HG03139 (cell line): ENCODE results near the gene TRIM36.
A peak's percentile ranks its signal among the peaks of the same experiment; 100 is the strongest.

ENCODE experiments used
- ATAC-seq: cut with Tn5 transposase; IDR thresholded peaks from one replicate; pipeline ENCODE4 v1.9.1; 2021; ENCODE audit not compliant: unreplicated experiment

The TRIM36 gene

DNA sequence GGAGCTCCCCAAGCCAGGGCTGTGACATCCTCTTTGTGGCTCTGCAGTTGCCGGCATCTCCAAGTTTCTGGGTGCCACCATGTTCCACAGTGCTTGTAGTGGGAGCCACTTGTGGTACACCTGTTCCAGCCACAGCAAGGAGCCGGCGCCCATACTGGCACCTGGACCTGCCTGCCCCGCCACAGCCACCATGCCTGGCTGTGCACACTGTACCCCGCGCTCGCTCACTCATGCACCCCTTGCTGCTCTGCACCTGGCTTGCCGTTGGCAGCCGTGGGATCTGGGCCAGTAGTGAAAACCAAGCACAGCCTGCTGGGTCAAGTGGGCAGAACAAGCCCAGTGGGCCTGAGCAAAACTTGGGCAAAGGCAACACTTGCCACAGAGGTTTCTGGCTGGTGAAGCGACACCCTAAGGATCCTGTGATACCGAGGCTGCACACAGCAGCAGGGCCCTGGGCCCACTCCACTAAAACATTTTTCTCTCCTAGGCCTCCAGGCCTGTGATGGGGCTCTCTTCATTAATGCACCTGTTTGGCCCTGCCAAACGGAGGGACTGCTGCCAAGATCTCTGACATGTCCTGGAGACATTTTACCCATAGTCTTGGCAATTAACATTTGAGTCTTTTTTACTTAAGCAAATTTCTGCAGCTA lies 2.8 kb downstream of the TRIM36 start:
- ATAC-seq = no peak

DNA sequence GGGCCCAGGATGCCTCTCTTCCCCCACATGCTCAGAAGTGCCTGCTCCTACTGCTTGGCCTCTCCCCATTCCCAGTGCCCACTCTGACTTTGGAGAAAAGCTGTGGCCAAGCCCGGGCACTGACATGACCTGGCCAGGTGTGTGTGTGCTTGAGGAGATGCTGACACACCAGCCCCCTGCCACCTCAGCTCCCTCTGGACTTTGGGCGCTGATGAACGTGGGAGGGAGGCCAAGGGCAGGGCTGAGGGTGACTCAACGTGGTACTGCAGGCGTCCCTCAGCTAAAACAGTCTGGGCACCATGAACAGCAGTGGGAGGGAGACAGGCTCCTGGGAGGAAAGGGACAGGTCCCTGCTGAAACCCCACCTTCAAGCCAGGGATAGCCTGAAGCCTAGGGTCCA lies 3.9 kb downstream of the TRIM36 start:
- ATAC-seq = no peak

DNA sequence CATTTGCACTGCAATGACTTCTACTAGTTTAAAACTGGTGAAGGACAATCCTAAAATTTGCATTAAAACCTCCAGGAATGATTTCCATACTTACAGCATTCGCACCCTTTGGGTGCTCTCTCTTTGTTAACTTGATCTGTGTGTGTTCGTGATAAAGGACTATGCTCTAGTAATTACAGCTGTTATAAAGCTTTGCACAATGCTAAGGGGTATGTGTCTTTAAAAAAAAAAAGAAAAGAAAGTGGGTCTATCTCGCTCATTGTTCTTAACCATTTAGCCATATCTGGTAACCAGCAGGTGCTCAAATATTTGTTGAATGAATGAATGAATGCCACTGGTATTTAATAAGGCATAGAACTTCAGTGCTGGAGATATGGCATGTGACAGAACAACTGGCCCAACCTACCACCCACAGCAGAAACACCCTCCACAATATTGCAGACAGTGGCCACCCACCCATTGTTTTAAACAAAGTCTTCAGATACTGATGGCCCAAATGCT lies 8.7 kb downstream of the TRIM36 start:
- no peak for ATAC-seq

DNA sequence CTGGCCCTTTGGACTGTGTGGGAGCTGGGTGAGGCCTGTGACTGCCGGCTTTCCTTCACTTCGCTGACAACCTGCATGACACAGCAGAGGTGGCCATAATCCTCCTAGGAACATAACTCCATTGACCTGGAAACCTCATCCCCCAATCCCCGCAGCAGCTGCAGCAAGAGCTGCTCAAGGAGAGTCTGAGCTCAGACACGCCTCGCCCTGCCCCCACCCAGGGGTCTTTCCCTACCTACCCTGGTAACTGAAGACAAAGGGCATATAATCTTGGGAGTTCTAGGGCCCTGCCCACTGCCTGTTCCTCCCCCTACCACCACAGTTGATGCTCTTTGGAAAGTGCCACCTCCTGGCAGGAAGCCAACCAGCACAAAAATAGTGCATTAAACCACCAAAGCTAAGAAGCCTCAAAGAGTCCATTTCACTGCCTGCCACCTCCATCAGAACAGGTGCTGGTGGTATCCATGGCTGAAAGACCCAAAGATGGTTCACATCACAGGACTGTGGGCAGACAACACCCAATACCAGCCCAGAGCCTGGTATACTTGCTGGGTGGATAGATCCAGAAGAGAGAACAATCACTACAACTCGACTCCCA lies 18.4 kb downstream of the TRIM36 start:
- no peak for ATAC-seq

DNA sequence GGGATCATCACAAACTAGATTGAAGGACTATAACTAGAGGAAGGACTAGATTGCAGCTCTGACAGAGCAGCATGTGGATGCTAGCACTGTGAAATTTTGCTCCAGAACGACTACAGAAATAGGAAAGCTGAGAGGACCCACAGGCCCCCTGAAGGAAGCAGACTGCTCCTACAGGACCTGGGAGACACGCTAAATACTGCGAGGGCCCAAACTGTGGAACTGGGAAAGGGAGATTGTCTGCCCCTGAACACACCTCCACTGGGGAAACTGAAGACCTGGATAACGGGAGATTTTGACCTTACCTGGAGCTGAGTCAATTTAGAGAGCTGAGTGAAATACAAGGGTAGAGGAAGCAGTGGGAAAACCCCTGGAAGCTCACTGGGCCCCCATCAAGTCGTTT lies 19.2 kb downstream of the TRIM36 start:
- no peak for ATAC-seq

DNA sequence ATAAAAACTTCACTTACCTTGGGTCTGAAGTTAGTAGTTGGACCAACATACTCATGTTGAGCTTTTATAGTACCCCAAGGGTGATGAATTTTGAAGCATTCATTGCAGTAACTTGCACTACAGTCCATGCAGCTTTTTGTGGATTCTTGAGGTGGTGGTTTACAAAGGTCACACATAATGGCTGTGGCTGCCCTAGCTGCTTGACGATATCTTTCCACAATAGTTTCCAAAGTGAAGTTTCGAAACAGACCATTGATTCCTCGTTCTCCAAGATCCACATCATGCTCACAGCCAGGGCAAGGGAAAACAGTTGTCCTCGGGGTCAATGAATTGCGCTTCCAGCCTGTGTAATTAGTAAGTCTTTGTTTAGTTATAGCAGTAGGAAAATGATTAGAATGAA lies 22.7 kb downstream of the TRIM36 start:
- ATAC-seq = no peak

DNA sequence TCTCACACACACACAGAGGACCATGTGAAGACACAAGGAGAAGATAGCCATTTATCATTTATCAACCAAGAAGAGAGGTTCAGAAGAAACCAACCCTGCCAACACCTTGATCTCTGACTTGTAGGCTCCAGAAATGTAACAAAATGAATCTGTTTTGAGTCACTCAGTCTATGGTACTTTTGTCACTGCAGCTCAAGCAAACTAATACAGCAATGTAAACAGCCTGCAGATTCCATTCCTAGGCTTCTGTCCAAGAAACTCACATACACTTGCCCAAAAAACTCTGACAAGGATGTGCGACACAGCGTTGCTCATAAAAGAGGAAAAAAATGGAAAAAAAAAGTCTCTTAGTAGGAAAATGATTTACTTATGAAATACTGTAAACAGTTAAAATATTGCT lies 33.4 kb downstream of the TRIM36 start:
- ATAC-seq = no peak

DNA sequence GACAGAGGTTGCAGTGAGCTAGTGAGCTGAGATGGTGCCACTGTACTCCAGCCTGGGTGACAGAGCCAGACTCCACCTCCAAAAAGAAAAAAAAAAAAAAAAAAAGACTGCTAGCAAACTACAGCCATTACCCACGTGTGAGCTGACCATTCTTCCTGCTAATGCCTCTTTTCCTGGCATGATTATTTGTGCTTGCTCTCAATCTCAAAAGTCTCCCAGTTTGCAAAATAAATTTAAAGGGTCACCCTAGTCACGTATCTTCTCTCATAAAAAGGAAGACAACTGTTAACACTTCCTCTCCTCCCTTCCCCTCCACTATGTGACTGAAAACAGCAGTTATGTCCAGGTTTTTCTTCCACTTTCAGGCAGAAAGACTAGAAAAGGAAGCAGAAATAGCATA lies 37.2 kb downstream of the TRIM36 start:
- ATAC-seq = no peak

DNA sequence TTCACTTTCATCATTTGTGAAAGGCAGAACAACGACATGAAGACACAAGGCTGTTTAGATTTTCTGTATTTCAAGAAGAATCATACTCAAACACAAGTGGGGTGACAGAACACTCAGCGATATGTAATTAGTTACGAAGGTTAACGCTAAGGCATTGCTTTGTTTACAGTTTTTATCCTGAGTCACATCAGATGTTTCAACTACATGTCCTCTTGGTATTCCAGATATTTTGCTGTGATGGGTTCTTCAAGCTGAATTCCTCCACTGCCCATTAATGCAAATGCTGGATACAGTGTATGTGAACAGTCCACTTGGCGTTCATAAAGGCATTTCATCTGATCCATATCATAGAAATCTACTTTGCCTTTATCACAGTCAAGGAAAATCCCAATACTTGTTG lies 43.4 kb downstream of the TRIM36 start:
- no peak for ATAC-seq

DNA sequence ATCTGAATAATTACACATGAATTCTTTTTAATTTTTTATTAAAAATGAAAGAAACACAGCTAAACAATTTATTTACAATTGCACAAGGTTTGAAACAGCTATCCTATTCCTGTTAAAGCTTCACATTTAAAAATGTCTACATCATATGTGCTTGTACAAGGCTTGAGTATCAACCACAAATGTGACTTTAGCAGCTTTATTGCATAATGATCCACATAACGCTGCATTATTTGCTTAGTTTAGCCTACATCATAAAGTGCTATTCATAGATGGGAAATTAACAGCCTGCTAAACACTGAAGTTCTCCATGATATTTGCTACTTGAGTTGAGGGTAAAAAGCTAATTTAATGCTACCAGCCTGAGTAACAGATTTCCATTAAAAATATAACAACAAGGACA lies 45.0 kb downstream of the TRIM36 start:
- ATAC-seq = no peak

DNA sequence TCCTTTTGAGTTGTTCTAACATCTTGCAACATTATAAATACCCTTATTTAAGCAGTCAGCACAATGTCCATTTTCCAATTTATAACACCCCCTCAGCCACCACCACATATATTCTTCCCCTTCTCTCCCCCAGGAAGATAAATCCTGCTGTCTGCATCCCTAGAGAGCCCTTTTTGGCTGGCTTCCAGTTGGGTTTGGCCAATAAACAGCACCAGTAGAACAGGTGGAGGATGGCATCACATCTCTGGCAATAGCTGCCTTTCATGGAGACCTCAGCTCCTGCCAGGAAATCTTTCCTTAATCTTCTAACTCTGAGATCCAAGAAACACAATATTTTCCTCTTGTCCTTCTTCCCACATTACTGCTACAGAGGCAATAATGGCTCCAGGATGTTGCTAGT lies 53.7 kb downstream of the TRIM36 start:
- ATAC-seq = no peak

DNA sequence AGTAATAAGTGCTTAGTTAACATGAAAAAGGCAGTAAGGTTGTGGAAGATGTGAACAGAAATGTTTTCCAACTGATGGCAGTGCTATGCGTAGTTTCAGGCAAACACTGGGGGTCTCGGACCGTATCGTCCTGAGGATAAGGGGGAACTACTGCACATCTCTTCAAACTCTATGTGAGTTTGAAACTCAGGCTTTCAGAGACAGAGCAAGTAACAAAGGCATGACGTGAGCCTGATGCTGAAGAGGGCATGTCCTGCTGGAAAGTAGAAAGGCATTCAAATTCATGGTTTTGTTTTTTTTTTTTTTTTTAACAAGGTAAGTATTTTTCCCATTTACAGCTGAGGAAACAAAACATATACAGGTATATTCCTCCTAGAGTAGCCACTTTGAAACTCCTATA lies 59.9 kb downstream of the TRIM36 start:
- no peak for ATAC-seq

DNA sequence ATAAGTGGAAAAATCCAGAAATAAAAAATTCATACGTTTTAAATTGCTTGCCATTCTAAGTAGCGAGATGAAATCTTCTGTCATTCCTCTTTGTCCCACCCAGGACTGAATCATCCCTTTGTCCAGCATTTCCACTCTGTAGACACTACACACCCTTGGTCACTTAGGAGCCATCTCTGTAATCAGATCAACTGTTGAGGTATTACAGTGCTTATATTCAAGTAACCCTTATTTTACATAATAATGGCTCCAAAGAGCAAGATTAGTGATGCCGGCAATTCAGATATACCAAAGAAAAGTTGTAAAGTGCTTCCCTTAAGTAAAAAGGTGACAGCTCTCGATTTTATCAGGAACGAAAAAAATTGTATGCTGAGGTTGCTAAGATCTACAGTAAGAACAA lies 60.4 kb downstream of the TRIM36 start:
- ATAC-seq = no peak

DNA sequence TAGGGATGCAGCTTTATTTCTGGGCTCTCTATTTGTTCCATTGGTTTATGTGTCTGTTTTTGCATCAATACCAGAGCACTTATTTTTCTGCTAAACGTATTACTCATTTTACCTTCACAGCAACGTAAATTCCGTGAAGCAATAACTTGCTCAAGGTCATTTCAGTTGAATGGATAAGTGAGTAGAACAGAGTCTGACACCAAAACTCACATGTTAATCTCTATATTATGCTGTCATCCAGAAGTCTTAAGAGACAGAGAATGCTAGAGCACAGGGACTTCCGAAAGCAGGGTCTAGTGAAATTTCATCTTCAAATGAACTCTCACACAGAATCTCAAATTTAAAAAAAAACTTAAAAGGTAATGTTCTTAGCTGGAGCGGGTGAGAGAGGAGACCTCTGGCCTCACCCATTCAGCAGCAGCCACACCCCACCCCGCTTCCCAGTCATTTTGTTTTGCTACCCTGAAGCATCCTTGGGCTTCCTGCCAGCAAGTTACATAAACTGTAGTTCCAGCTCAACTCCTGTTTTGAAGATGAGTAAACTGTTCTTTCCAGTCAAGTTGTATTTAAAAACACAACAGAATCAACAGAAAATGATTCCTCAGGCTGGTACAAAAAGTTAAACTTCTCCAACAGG lies 69.3 kb downstream of the TRIM36 start:
- no peak for ATAC-seq

DNA sequence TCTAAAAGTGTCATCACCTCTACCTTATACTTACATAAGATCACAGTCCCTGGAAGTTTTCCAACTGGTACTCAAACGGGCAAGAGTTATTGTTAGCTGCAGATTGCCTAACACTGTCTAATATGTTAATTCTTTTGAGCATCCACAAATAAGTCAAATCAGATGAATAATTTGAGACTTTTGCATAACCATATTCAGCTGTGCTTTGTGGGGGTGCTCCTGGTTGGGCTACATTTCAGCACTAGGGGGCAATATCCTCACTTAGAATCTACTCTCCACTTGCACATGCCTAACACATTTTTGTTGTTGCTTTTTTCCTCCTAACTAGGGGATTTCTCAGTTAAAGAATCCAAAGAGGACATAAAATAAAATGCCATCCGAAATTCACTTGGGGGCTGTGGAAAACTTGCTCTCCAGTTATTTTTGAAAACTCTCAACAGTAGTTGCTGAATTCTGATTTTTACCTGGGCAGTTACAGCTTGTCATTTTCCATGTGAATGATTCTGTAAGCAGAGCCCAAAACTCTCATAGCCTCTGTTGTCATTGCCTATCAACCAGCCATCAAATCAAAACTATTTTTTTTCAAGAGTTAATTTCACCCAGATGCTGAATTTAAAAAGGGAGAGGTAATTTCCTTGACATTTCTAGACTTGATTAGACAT lies 71.5 kb downstream of the TRIM36 start:
- ATAC-seq = peak; percentile 86

DNA sequence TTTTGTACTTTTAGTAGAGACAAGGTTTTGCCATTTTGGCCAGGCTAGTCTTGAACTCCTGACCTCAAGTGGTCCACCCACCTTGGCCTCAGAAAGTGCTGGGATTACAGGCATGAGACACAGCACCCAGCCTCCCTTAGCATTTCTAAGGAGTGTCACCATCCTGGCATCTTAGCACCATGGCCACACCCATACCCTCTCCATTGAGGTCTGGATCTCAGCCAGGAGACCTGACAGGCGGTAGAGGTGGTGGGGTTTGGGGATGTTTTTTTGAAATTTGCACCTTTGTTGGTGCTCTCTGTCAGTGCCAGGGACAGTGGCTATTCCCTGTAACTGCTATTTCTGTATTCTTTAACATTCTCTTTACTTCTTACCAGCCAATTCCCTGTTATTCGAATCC lies 72.5 kb downstream of the TRIM36 start:
- no peak for ATAC-seq

DNA sequence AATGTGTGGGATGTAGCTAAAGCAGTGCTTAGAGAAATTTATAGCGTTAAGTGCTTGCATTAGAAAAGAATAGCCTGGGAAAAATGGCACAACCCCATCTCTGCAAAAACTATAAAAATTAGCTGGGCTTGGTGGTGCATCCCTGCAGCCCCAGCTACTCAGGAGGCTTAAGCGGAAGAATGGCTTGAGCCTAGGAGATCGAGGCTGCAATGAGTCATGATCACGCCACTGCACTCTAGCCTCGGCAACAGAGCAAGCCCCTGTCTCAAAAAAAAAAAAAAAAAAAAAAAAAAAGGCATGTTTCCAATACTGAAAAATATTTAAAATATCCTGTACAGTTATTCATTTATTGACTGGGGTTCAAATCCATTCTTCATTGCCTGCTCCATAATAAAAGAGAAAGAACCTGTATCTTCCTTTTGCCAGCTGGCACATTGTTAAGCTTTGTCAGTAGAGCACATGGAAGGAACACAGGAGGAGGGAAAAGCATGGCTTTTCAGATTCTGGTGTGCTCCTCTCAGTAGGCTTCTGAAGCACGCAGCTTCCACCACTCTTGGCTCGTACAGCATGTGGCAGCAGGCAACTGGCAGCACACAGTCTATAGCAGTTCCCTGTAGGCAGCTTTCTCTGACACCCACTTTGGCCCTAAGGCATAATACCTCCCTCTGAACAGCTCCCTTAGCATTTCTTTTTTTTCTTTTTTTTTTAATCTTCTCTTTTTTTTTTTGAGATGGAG lies 73.5 kb downstream of the TRIM36 start:
- no peak for ATAC-seq

DNA sequence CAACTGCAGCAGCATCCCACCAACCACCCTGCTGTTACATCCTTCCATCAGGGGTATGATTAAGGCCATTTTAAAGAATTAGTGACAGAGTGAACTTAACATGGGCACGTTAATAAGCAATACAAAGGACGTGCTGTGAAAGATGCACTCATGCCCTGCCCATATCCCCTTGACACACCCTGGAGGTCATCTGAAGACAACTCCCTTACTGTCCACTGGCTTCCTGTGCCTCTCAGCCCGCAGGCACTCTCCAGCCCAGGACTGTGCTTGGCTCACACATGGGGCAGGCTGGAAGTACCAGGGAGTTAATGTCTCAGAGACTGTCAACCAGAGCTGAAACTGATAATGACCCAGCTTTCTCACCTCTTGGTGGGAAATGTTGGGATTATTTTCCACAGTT lies 81.8 kb downstream of the TRIM36 start:
- no peak for ATAC-seq

DNA sequence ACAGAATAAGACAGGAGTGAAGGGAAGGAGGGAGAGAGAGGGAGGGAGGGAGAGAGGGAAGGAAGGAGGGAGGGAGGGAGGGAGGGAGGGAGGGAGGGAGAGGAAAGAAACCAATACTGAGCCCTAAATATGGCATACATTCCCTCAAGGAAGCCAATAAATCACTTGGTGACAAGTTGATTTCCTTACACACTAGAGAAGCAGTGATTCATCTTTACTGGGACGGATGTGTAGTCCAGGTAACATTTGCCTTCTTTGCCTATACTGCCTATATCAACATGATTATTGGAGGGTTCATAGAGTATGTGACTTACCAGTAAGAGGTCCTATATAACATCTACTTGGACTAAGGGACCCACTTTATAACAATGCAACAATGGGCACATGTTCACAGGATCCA lies 83.2 kb downstream of the TRIM36 start:
- ATAC-seq = no peak

DNA sequence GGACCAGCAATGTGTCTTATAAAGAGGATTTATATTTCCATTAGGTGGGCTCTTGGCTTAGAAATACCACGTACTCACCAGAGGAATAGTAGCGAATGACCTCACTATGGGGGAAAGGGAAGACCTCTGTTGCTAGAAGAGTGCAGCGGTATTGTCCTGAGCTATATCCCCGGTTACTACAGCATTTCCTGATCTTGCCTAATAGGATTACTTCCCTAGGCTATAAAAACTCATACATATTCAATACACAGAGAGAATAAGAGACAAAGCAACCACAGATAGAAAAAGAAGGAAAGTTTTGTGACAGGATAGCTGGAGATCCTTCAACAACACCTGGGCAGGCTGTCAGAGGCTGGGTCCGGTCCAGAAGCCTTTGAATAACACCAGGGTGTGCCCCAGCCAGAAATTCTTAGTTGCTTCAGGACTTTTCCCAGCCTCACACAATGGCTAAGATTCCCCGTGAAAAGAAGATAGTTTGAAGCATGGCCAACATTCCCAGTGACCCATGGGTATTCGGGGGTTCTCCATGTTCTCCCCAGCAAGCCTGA lies 85.4 kb downstream of the TRIM36 start:
- no peak for ATAC-seq
